Spinal cord (tissue), 10 donors: ENCODE data around the gene LRMDA. TPM values are rescaled to one million over a fixed set of nuclear protein-coding genes. Genes with fewer than 3 reads are reported as not detected.

Experiments
- DNase-seq, 6 donors: peaks; one replicate each; pipeline versions ENCODE4 v3.0.0 to v3.0.0-alpha.2; 2013 to 2015; ENCODE audit warnings: low spot score in 6 of 6, low read depth in 4 of 6
- H3K27ac ChIP-seq: one replicate; pipeline ENCODE4 v1.5.1; 2013; ENCODE audit warnings: low read depth, low read length, control low read depth
- H3K27me3 ChIP-seq: one replicate; pipeline ENCODE4 v1.6.1; 2013; ENCODE audit warnings: low read length; ENCODE audit not compliant: control insufficient read depth, insufficient read depth
- H3K36me3 ChIP-seq: one replicate; pipeline ENCODE4 v1.6.1; 2013; ENCODE audit warnings: low read length; ENCODE audit not compliant: control insufficient read depth, insufficient read depth
- H3K4me1 ChIP-seq: one replicate; pipeline ENCODE4 v1.6.1; 2013; ENCODE audit warnings: low read length; ENCODE audit not compliant: control insufficient read depth, insufficient read depth
- H3K4me3 ChIP-seq: one replicate; pipeline ENCODE4 v1.5.1; 2013; ENCODE audit warnings: low read depth, low read length, control low read depth
- H3K9me3 ChIP-seq: one replicate; pipeline ENCODE4 v1.6.1; 2013; ENCODE audit warnings: low read length; ENCODE audit not compliant: control insufficient read depth, insufficient read depth
- WGBS: methylation state at CpG from one replicate; pipeline ENCODE4 v1.1.5; 2013; ENCODE audit warnings: missing lambda C conversion rate; ENCODE audit not compliant: insufficient coverage; 5-methylcytosine and 5-hydroxymethylcytosine counted together
- polyA plus RNA-seq, 2 donors: library from polyadenylated mRNA; unstranded; fragments of 120-200 nt; gene quantifications; one replicate each; pipeline ENCODE4 v1.2.1, GENCODE V29; 2013; ENCODE audit not compliant: insufficient read length in 2 of 2
- total RNA-seq, 2 donors: library from RNA; depleted of rRNA in 1 of 2; stranded (reverse); fragments of 120-200 nt in 1 of 2; fragments of >200 nt in 1 of 2; gene quantifications; one replicate each; pipeline versions ENCODE4 v1.2.3 to v1.2.4, GENCODE V29; 2013 to 2014
- donor health status: healthy.

The LRMDA gene
- total and polyA plus RNA-seq, 4 donors = 5.6 to 9.9 (median 7.2) TPM

GRCh38 chr10:76548716-76549115 is 1117.3 kb downstream of the LRMDA start:
- Histone ChIP-seq H3K4me3 (no peak overlapping the region), H3K27me3 (no peaks in the 10 kb centered on the region), H3K9me3 (no peaks in the 10 kb centered on the region), H3K36me3 (no peaks in the 10 kb centered on the region), H3K4me1 (peaks cover 11% of the 10 kb centered on the region), H3K27ac (no peak overlapping the region)
- WGBS = 100% methylated on average over 1 of the region's 1 CpG
- no peak for DNase-seq

GRCh38 chr10:76549171-76549570 is 1117.7 kb downstream of the LRMDA start:
- H3K4me1 ChIP-seq = peaks cover 15% of the 10 kb centered on the region
- H3K27me3 ChIP-seq = no peaks in the 10 kb centered on the region
- no peaks in the 10 kb centered on the region for H3K9me3 ChIP-seq
- no peak overlapping the region for H3K27ac ChIP-seq
- no peaks in the 10 kb centered on the region for H3K36me3 ChIP-seq
- no peak overlapping the region for H3K4me3 ChIP-seq
- no peak for DNase-seq
- 93% methylated on average over 3 of the region's 3 CpGs for WGBS

- peaks cover 2% of the 10 kb centered on the region for H3K27me3 ChIP-seq
- no peak for DNase-seq
- H3K36me3 ChIP-seq = no peaks in the 10 kb centered on the region
- no peaks in the 10 kb centered on the region for H3K9me3 ChIP-seq
- no CpG with 5 or more reads among the region's 1 CpG for WGBS
- H3K27ac ChIP-seq = no peak overlapping the region
- peaks cover 26% of the 10 kb centered on the region for H3K4me1 ChIP-seq
- no peak overlapping the region for H3K4me3 ChIP-seq
These were observed 1119.4 kb downstream of the LRMDA start for GRCh38 chr10:76550806-76551205.

DNA sequence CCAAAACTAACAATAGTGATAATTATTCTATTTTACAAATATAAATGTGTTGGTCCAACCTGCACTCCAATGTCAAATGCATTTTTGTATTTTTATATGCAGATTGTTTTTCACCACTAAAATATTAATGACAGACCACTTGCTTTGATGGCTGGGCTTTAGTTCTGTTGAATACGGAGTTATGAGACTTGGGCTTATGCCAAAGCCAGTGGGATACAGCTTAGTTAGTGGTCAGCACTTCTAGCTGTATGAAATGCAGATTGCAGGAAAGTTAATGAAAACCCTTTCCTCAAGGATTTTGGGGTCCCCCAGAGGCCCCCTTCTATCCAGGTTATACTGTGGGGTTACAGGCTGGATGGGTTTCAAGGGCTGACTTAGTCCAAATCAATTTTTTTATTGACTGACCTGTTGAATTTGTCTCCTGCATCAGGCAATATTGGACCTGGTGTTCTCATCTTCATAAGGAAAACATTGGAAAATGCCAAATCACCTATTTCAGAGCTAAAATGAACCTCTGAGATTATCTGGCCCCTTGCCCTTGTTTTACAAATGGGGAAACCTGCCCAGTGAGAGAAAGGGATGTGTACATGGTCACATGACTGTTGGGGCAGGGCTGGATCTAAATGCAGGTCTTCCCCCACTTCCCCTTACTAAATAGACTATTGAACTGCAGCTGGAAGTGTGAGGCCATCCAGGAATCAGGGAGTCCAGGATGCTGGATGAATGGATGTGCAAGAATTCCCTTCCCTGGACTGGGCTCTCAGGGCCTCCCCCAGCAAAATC is 1120.9 kb downstream of the LRMDA start:
- Histone ChIP-seq H3K36me3 (no peaks in the 10 kb centered on the region), H3K9me3 (no peaks in the 10 kb centered on the region), H3K27ac (no peak overlapping the region), H3K4me1 (peaks cover 26% of the 10 kb centered on the region), H3K4me3 (no peak overlapping the region), H3K27me3 (peaks cover 2% of the 10 kb centered on the region)
- no peak for DNase-seq
- 100% methylated on average over 1 of the region's 1 CpG for WGBS

GRCh38 chr10:76553263-76554032 is 1122.0 kb downstream of the LRMDA start:
- Histone ChIP-seq H3K27me3 (peaks cover 2% of the 10 kb centered on the region), H3K27ac (peak overlapping the region; percentile 4), H3K36me3 (no peaks in the 10 kb centered on the region), H3K9me3 (no peaks in the 10 kb centered on the region), H3K4me3 (no peak overlapping the region), H3K4me1 (peaks cover 22% of the 10 kb centered on the region)
- WGBS = 44% methylated on average over 8 of the region's 17 CpGs
- DNase-seq = peak in 1 of 6 donors; percentile 46

- Histone ChIP-seq H3K27me3 (peaks cover 2% of the 10 kb centered on the region), H3K4me3 (no peak overlapping the region), H3K4me1 (peaks cover 22% of the 10 kb centered on the region), H3K9me3 (no peaks in the 10 kb centered on the region), H3K27ac (peak overlapping the region; percentile 4), H3K36me3 (no peaks in the 10 kb centered on the region)
- WGBS = 39% methylated on average over 7 of the region's 7 CpGs
- DNase-seq = no peak
These were observed 1122.6 kb downstream of the LRMDA start for GRCh38 chr10:76554033-76554408.

DNA sequence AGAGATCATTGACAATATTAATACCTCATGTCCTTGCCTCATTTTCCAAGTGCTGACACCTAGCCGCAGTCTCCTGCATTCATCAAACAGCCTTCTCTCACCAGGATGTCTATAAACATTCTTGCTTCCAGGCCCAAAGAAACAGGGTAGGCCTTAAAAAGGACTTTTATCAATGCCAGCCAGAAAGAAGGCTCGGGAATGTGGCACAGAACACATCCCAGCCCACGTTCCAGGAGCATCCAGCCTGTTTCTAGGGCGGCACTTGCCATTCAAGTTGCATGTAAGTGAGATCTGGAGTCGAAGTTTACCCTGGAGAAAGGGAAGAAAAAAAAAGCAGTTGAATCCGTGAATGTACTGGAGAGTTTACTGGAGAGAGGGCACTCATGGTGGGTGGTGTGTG is 1123.1 kb downstream of the LRMDA start:
- WGBS = 45% methylated on average over 6 of the region's 6 CpGs
- H3K4me1 ChIP-seq = peaks cover 22% of the 10 kb centered on the region

DNA sequence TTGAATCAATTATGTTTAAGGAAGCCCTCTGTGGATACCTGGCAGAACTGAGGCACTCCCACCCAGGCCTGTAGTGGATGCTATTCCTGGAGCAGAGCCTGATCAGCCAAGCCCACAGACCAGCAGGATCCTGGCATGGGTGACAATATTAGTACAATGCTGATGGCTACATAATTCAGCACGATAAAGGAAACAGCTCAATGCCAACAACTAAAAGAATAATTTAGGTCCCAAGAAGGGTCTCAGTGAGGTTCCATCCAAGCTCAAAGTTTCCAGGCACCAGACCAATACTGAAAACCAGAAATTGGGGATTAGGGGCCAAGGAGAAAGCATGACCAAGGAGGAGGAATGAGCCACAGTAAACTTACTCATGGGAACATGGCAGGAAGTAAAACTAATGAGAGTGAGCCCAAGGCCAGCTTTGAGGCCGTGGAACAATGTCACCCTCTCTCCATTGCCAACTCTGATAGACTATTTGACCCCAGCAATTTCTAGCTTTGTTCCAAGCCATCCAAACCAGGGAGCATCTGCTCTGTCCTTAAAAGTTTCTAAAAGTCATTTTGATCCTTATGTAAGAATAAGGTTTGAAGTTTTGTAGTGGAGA is 1123.7 kb downstream of the LRMDA start:
- peaks cover 22% of the 10 kb centered on the region for H3K4me1 ChIP-seq
- H3K36me3 ChIP-seq = no peaks in the 10 kb centered on the region
- H3K27me3 ChIP-seq = peaks cover 2% of the 10 kb centered on the region
- WGBS = 67% methylated on average over 1 of the region's 2 CpGs
- peak in 2 of 6 donors; percentile 50 to 53 for DNase-seq
- no peaks in the 10 kb centered on the region for H3K9me3 ChIP-seq
- H3K27ac ChIP-seq = no peak overlapping the region
- no peak overlapping the region for H3K4me3 ChIP-seq

More for the DNA sequence above, 1123.1 kb downstream of the LRMDA start:
- H3K27me3 ChIP-seq = peaks cover 2% of the 10 kb centered on the region
- H3K4me3 ChIP-seq = no peak overlapping the region
- no peaks in the 10 kb centered on the region for H3K9me3 ChIP-seq
- peak in 4 of 6 donors; percentile 35 to 77 (median 58) for DNase-seq
- peak overlapping the region; percentile 4 for H3K27ac ChIP-seq
- no peaks in the 10 kb centered on the region for H3K36me3 ChIP-seq

GRCh38 chr10:76557366-76557765 is 1125.9 kb downstream of the LRMDA start:
- Histone ChIP-seq H3K27me3 (peaks cover 2% of the 10 kb centered on the region), H3K4me1 (peaks cover 22% of the 10 kb centered on the region), H3K36me3 (no peaks in the 10 kb centered on the region), H3K9me3 (no peaks in the 10 kb centered on the region), H3K4me3 (no peak overlapping the region), H3K27ac (no peak overlapping the region)
- WGBS = 85% methylated on average over 2 of the region's 4 CpGs
- no peak for DNase-seq
